NOMO-1 treated with DMSO at 0.1 percent for 48 hours (cell line): ENCODE measurements around the gene WWC2.
"Not testable (repeated sequence)": the region's sequence is repeated elsewhere in the genome, so short reads cannot be mapped to it uniquely, and the experiment has no call there.

Experiments
- DNase-seq: peaks from one replicate; lab custom pipeline; 2025; ENCODE audit not compliant: unreplicated experiment; lab: John Stamatoyannopoulos, UW

The WWC2 gene

DNA sequence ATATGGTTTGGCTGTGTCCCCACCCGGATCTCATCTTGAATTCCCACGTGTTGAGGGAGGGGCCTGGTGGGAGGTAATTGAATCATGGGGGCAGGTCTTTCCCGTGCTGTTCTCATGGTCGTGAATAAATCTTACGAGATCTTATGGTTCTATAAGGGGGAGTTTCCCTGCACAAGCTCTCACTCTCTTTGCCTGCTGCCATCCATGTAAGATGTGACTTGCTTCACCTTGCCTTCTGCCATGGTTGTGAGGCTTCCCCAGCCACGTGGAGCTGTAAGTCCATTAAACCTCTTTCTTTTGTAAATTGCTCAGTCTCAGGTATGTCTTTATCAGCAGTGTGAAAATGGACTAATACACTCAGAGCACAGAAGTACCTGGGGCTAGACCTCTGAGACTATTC, 227.3 kb downstream of the WWC2 start:
- DNase-seq, result not testable (repeated sequence)

DNA sequence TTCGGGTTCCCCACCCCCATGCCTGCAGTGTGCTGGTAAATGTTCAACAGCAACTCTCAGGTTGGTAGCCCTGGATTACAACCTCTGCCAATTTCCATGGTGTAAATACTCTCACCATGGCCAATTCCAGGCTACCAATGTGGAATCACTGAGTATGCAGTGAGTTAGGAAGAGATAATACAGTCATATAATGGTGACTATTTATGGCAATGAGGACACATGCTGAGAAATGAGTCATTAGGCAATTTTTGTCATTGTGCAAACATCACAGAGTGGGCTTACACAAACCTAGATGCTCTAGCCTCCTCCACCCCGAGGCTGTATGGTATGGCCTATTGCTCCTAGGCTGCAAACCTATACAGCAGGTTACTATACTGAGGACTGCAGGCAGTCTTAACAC, 227.8 kb downstream of the WWC2 start:
- peak; percentile 1 for DNase-seq

DNA sequence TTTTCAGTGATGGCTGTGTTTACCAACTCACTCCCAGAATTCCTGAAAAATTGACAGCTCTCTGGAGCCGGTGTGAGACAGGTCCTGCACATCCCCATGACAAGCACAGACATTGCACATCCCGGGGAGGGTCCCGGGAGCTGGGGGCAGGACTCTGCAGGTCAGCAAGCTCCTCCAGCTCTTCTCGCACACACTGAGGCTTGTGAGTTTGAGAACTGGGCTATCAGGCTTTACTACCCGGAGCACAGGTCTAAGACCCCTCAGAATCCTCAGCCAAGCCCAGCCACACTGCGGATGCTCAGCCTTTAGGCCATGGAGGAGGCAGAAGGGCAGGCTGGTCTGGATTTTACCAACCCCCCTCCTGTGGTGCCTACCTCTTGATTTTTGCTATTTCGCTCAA, 228.8 kb downstream of the WWC2 start:
- no peak for DNase-seq

DNA sequence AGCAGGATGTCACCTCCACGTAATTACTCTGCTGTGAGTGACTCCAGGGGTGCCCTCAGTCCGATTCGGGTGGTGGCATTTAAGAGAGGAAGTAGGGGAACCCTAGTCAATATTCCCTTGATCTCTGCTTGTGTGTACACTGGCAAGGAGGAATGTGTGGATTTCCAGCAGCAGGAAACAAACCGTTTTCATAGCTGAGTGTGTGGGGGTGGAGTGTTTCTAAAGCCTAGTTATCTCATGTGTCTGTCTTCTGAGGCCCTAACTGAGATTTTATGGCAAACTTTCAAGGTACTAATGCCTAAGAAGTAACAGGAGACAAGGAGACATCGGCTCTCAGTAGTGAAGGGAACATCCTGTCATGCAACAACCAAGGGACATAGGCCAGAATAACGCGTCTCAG, 229.8 kb downstream of the WWC2 start:
- DNase-seq, result no peak

DNA sequence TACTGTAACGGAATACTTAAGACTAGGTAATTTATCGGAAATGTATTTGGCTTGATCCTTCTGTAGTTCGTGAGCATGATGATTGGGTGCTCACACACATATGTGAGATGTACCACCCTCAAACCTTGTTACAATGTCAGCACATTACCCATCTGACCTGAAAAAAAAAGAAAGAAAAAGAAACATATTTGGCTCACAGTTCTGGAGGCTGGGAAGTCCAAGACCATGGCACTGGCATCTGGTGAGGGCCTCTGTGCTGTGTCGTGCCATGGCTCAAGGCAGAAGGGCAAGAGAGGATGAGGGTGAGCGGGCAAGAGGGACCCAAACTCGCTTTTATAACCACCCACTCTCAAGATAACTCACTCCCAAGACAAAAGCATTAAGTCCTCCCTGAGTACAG, 230.2 kb downstream of the WWC2 start:
- DNase-seq, result no peak

DNA sequence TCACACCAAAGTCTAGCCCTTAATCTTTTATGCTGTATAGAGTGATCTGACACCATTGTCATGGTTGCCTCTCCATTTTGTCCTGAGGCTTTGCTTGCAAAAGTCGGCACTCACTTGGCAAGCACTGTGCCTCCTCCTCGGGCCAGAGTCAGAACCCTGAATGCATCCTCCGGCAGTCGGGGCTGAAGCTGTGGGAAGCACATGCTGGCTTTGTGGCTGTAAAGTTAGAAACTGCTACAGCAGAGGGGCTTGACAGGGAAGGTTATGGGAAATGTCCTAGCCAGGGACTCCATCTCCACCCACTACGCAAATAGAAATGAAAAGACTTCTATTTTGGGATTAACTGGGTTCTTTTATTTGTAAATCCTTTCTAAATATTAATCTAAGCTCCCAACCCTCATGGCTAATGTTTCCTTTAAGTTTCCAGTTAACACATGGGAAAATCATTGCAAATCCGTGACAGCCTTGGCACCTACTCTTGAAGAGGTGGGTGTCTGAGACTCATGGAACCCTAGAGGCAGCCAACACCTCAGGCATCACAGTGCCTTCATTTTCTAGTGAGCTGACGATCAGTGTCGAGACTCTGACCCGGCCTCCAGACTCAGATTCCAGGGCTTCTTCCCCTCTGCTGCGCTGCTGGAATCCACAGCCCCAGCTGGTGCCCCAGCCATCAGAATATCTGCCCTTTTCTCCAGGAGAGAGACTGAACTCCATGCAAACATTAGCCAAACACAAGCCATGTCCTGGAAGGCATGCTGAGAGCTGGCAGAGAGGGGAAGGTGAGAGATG, 231.1 kb downstream of the WWC2 start:
- no peak for DNase-seq

DNA sequence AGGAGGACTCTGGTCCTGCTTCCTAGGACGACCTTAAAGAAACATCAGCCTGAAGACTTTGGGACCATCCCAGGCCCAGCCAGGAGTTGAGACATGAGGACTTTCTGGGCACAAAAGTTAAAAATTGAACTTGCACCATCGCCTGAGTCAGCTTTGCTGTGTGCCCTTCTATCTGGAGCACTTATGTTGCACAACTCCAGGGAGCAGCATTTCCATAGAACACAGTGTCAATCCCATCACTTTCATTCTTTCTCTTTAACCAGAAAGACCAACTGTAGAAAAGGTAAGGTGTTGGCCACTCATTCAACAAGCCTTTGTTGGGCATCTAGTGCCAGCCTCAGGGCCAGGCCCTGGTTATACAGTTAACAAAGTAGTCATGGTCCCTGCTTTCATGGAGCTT, 231.8 kb downstream of the WWC2 start:
- DNase-seq, result no peak

DNA sequence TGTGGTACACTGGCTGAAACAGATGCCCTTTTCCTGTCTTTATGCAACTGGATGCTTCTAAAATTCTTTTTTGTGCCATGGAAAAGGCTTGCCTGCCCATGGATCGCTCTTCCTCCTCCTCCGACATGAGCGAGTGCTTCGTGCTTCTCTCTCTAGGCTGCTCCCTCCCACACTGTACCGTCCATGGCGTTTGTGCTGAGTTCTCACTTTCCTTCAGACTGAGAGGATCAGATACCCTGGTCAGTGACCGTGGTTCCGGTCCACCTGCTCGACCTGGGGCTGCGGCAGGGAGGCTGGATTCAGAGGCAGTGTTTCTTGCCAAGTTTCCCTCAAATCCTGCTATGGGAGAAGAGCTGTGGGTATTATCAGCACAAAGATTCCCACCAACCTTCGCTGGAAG, 233.4 kb downstream of the WWC2 start:
- DNase-seq, result no peak

DNA sequence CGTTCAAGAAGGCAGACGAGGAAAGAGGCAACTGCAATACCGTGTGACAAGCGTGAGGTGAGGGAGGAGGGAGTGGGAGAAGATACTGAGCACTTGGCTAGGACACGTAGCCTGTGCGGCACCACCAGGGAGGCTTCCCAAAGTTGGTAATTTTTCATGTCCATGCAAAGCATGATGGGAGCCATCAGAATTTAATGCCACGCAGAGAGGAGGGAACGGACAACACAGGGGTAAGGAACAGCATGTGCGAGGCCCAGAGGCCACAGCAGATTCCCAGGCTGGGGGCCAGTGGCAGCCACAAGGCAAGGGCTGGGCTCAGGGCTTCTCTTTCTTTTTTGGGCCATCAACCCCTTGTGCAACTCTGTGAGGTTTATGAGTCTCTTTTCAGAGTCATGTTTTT, 234.1 kb downstream of the WWC2 start:
- DNase-seq, result no peak

DNA sequence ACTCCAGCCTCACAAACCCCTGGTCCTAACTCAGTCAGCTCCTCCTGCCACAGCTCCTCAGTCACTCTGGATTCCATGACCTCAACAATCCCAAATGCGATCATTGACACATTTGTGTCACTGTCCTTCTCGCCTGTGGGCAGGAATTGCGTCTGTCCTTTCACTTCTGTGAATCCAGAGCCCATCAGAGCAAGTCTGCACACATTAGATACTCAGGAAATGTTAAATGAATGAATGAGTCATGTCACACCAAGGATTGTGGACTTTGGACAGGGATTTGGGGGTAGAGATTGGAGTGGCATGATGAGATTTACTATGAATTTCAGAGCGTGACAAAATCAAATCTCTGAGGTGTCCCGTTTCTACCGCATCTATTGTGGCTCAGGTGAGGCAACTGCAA, 234.9 kb downstream of the WWC2 start:
- no peak for DNase-seq

DNA sequence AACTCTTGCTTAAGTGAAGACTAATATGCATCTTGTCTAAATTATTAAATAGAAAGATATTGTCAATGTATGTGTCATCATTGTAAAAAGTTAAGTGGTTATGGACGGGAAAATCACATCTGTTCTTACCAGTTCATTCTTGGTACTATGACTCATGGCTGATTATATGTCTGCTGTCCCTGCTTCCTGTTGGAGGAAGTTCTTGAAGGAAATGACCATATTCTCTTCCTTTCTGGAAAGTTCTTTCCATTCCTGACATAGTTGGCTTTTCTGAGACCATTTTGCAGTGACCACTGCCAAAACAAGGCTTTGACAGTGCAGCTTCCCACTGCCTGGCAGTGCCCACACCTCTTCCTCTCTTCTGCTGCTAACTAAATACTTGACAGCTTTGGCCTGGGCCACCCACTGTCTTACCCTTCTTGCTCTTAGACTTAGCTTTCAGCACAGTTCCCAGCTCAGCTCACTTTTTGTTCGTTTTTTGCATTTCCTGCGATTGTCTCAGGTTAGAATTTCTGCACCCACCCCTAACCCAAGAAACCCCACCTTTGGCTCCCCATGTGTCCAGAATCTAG, 236.4 kb downstream of the WWC2 start:
- DNase-seq, result no peak

DNA sequence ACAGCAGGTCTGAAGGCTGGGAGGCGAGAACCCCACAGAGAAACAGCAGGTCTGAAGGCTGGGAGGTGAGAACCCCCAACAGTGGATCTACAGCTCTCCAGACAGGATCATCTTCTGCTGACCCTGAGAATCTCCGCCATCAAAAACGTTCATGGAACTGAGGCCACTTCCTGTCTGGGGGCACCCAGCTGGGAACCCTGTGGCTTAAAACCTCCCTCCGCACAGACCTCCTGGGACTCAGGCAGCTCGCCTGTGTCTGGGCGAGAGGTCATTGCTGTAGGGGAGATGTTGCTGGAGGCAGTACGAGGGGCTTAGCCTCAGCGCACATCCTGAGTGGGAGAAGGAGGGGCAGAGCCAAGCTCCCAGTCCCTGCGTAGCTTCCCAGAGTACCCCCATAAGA, 238.3 kb downstream of the WWC2 start:
- DNase-seq, result no peak

DNA sequence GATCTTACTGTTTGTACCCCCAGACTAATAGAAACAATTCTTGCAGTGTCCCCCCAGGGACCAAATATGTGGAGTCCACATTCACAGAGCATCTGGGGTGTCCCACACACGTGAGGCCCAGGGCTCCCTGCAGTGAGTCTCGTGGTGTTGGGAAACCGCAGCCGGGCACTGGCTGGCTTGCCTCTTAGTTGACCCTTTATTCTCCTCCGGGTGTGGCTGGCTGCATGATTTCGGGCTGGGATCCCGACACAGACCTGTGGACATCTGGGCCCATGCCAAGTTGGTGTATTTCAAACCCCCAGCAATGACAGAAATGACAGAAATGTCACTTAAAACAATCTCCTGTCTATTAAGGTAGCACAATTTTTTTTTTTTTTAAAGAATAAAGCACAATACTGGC, 238.8 kb downstream of the WWC2 start:
- DNase-seq, result no peak

DNA sequence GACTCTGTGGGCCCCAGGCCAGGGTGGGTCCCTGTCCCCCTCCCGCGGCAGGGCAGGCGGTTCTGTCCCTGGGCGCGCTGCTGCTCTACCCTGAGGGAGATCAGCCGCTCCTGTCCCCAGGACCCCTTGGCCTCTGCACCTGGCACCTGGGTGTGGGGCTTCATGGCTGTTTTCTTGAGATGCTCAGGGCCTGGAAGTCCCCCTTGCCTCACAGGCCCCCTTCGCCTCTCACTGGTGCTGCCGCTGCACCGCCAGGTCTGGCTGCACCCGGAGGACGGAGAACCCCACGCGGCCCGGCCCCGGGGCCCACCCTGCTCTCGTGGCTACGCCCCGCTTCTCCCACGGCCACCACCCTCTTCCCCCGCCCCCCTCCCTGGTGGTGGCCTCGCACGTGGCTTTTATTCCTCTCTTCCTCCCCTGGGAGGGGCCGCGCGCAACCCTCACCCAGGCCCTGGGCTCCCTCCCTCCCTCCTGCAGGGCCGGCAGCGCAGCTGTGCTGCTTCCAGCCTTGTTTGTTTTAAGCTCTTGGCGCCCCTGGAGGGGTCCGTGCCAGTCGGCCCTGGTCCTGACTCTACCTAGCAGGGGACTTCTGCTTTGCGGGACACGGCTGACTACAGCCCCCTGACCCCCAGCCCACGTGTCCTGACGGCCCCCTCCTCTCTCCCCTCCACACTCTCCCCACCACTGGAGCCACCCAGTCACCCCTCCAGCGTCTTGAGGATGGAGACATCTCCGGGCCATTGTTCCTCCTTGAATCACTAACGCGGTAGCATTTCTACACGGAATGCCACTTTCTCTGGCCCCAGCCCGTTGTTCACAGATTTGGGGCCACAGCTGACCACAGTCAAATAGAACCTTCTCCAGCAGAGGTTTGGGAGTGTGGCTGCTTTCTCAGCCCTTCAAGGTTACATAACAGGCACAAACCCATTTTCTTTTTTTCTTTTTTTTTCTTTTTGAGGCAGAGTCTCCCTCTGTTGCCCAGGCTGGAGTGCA, 243.8 kb downstream of the WWC2 start:
- no peak for DNase-seq

DNA sequence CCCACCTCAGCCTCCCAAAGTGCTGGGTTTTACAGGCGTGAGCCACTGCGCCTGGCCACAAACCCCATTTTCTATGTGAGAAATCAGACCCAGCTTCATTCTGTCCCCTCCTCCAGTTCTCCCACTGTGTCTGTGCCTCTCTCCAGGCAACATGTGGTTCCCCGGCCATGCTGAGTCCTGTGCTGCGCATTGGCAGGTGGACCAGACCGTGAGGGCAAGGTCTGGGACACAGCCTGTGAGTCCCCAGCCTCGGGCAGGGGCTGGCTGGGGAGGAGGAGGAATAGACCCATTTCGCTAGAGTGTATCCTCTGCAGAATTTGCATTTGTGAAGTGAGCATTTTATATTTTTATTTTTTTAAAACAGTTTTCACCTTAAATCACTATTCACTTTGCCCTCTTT, 244.7 kb downstream of the WWC2 start:
- no peak for DNase-seq

DNA sequence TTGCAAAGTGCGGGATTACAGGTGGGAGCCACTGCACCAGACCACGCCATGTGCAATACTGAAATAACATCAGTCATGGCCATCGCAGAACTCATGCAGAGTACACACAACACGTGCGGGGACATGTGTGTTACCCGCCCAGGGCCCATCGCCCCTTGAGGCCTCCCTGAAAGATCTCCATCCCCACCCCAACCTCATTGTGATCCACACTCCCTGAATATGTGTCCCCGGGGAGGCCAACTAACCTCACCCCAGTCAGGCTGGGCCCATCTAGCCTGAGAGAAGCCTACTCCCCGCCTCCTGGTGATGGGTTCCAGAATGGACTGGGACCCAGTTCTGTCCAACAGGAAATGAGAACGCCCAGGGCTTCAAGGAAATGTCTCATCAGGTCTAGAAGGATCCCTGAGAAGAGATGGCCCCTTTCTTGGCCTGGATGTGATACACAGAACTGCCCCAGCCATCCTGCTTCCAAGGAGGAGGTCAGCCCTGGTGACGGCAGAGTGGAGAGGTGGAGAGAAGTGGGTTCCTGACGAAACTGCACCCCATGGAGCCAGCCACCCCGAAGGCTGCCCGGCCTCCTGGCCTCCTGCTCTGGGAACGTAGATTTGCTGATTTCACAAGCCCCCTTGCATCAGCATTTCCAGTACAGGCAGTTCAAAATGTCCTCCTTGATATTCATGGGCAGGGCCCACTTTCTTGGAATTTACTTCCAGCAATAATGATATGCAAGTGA, 245.6 kb downstream of the WWC2 start:
- DNase-seq, result no peak

DNA sequence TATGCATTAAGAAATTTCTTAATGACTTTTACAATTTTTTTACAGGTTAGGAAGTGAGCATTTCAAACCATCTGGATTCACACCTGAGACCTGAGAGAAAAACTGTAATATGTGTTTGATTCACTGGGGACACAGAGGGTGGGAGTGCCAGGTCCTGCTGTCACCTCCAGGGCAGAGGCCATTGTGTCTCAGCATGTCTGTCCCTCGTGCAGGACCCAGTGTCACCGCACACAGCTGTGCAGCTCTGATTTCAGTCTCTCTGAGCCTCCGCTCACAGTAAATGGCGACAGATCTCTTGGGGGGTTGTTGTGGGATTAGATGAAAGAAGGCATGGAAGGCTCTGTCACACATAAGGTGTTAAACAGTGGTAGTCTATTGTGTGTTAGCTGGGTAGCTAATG, 246.2 kb downstream of the WWC2 start:
- no peak for DNase-seq

DNA sequence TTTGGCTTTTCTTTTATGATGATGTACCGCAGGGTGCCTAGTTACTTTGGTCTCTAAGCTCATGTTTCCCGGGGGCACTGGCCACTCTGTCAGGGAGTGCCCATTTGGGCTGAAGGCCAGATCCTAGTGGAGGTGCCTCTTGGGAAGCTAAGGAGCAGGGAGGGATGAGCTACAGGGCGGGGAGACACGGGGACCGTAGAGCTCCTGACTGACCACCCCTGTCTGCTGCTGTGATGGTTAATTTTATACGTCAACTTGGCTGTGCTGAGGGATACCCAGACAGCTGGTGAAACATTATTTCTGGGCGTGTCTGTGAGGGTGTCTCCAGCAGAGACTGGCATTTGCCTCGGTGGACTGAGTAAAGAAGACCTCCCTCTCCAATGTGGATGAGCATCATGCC, 248.1 kb downstream of the WWC2 start:
- DNase-seq, result no peak

DNA sequence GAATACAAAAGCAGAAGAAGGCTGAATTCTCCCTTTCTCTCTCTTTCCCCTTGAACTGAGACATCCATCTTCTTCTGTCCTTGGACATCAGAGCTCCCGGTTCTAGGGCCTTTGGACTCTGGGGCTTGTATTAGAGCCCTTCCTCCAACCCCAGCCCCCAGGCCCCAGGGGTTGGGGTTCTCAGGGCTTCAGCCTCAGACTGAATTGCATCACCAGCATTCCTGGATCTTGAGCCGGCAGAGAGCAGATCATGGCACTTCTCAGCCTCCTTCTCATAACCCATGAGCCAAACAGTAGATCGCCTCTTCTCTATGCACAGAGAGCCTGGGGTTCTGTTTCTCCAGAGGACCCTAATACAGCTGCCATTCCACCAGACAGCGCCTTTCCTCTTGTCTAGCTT, 248.5 kb downstream of the WWC2 start:
- no peak for DNase-seq

DNA sequence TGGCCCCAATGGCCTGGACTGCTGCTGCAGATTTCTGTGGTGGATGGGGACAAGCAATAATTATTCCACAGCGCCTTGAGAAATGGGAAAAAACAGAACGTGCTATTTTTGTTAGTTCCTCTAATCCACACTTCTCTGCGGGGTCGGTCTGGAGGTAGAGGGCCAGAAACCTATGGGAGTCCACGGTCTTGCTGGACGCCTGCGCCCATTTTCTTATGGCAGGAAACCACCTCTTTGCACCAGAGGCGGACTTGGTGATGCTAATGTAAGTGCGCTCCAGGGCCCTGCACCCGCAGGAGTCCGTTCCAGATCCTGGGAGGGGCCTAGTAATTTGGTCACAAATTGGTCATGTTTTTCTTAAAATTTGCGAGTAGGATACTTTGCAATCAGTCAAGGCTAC, 249.1 kb downstream of the WWC2 start:
- no peak for DNase-seq
